Tongue (tissue), 2 donors: ENCODE results near the gene TSSK6. TPM values are rescaled to one million over a fixed set of nuclear protein-coding genes. Genes with fewer than 3 reads are reported as not detected.
A peak's percentile ranks its signal among the peaks of the same experiment; 100 is the strongest.

Experiments used
- DNase-seq: peaks from one replicate; pipeline ENCODE4 v3.0.0-alpha.2; 2015
- total RNA-seq: library from RNA; depleted of rRNA; stranded (reverse); fragments of >200 nt; gene quantifications from one replicate; pipeline ENCODE4 v1.2.3, GENCODE V29; 2014

Gene TSSK6
- total RNA-seq, 1 donor from 2014 or later: 1.7 TPM

DNA sequence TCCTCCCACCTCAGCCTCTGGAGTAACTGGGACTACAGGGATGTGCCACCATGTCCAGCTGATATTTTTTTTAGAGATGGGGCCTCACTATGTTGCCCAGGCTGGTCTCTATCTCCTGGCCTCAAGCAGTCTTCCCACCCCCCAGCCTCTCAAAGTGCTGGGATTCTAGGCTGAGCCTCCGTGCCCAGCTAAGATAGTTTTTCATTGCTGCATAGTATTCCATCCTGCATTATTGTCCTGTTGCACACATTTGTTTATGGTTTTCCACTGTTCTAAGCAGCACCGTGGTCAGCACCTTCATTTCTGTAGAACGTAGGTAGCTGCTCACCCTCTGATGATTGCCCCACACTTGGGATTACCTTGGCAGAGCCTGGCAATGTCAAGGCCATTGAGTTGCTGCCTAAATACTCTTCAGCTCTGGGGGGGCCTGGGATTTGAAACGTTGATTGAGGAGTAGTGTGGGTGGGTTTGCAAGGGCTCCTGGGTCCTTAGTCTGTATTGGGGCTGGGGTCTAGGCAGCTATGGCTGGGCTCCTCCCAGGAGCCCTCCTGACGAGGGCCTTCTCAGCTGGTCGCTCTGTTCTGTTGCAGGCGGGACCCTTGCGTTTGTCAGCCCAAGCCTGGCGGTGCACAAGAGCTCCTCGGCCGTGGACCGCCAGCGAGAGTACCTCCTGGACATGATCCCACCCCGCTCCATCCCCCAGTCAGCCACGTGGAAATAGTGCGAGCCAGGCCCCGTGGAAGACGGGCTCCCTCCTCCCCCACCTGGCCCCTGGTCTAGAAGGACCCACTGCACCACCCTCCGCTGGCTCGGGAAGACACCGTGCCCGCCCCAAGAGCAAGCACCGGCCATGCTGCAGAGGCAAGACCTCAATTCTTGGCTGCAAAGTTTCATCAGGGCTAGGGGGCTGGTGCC, 10.3 kb downstream of the TSSK6 start:
- no peak for DNase-seq

DNA sequence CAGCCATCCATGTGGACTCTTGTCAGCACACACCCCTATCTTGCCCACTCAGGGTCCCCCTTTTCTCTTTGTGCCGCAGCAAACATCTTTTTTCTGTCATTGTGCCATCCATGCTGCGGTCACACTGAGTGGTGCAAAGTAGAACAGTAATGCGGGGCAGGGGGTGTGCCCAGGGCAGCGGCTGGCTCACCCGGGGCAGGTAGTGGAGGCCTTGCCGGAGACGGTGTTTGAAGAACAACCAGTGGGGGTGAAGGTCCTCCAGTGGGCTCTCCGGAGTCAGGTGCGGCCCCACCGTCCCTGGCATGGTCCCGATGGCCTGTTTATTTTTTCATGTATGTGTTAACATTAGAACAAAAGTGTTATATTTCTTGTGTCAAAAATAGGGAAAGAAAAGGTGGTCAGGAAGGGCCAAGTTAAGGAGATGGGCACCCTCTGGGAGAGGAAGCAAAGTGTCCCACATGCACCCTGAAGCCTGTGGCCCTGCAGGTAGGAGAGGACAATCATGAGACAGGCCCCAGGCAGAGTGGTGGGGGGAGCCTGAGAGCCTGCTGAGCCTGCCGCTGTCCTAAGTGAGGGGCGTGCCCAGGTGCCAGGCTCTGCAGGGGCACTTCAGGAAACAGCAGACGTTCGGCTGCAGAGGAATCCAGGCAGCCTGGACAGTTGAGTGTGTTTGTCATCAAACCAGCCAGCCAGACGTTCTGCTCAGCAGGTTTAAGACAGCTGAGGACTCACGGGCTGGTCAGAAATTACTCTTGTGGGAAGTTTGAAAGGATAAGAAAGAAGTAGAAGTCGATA, 12.3 kb downstream of the TSSK6 start:
- no peak for DNase-seq

DNA sequence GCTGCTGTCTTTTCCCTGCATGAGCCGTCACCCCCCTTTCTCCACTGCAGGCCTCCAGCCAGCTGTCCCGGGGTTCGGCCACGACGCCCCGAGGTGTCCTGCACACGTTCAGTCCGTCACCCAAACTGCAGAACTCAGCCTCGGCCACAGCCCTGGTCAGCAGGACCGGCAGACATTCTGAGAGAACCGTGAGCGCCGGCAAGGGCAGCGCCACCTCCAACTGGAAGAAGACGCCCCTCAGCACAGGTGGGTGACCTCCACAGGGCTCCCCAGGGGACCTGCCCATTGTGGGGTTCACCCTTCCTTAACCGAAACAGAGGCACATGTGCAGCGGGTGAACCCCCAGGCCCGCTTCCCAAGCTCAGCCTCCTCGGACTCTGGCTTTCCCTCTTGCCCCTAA, 13.1 kb downstream of the TSSK6 start:
- no peak for DNase-seq

DNA sequence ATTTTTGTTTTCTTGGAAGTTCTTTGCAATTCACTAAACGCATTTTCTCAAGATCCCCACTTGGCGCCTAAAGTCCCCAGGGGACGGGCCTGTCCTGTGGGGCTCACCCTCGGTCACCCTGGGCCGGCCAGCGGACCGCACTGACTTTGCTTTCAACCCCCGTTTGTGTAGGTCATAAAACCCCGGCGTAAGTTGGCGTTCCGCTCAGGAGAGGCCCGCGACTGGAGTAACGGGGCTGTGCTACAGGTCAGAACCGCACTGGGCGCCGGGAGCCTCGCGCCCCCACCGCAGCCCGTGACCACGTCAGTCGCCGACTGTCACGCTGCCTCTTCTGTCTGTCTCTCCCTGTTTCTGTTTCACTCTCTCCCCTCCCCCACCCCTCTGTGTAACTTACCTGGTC, 13.6 kb downstream of the TSSK6 start:
- no peak for DNase-seq

DNA sequence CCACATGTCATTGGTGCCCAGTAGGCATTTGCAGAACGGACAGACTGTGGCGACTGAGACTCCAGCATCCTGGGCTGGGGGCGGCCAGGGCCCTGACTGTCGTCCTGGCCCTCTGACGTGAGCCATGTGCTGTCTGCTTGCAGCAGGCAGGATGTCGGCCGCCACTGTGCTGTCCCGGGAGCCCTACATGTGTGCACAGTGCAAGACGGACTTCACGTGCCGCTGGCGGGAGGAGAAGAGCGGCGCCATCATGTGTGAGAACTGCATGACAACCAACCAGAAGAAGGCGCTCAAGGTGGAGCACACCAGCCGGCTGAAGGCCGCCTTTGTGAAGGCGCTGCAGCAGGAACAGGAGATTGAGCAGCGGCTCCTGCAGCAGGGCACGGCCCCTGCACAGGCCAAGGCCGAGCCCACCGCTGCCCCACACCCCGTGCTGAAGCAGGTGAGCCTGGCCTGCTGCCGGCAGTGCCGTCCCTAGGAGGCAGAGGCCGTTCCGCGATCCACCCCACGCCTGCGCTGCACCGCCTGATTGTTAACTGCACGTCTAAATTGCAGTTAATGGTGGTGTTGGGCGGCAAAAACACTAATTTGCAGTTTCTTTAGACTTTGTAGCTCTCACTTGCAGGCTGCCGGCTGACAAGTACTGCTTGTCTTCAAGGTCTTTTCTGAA, 14.2 kb downstream of the TSSK6 start:
- DNase-seq: no peak

DNA sequence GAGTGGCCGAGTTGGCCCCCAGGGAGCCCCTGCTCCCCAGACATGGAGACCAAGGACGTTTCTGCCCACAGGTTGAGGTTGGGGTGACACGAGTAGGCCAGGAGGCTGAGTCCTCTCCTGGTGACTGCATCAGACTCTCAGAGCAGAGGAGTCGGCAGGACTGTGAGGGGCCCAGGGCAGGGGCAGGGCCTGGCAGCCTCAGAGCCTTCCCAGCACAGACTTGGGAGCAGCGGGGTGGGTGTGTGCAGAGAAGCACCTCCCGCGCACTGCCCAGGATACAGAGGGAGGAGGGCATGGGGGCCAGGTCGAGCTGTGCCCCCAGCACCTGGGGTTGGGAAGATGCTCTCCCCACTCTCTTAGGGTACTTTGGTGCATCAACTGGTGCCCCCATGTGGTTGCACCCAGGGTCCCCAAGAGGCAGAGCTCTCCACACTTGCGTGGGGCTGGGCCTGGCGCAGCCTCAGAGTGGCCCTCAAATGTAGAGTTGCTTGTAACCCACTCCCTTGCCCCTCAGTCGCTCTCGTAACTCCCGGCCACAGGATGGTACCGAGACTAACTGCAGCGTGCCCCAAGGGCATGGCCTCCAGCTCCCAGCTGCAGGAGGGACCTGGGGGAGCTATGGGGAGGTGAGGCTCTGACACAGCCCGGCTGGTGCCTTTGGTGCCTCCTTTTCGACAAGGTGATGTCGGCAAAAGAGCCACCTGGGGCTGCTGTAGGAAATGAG, 15.9 kb downstream of the TSSK6 start:
- no peak for DNase-seq

DNA sequence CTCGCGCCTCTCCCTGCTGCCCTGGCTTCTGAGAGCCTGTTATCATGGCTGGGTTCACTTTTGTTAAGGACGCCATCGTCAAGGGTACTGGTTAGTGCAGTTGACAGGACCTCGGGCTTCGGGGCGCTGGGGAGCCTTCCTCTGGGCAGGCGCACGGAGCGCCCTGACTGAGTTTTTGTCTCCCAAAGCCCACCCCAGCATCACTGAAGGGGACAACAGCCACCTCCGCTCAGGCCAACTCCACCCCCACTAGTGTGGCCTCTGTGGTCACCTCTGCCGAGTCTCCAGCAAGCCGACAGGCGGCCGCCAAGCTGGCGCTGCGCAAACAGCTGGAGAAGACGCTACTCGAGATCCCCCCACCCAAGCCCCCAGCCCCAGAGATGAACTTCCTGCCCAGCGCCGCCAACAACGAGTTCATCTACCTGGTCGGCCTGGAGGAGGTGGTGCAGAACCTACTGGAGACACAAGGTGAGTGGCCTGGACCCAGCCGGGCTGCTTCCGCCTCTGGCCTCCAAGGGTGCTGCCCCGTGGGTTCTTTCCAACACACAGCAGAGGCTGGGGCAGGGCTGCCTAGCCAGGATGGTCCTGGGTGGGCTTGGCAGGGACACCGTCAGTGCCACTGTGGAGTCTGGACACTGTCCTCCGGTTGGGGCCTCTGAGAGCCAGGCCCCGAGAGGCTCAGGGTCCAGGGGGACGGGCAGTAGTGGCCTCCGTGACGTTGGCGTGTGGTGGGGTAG, 16.9 kb downstream of the TSSK6 start:
- no peak for DNase-seq

DNA sequence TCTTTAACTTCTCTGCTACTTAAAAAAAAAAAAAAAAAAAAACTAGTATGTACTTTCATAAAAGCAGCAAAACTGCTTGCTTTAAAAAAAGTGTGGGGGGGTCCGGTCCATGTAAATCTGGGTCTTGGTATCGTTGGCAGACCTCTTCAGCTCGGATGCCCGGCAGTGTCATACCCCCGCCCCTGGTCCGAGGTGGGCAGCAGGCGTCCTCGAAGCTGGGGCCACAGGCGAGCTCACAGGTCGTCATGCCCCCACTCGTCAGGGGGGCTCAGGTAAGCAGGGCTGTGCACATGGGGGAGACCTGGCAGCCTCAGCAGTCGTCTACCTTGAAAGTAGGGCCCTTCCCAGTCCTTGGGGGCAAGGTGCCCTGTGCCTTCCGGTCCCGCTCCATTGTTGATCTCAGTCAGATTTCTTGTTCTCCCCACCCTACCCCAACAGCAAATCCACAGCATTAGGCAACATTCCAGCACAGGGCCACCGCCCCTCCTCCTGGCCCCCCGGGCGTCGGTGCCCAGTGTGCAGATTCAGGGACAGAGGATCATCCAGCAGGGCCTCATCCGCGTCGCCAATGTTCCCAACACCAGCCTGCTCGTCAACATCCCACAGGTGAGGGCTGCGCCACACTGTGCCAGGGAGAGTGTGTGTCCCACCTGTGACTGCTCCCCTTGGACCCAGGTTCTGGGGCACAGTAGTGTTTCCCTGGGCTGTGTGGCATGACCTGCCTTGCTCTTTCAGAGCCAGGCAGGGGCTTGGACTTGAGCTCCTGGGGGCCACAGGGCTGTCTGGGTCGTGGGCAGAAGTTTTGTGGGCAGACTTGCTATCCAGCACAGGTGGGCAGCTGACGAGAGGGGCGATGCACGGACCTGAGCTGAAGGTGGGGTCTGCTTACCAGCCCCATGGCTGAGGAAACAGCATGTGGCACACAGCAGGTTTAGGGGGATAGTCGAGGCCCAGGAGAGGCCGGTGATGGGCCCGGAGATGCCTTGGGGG, 19.4 kb downstream of the TSSK6 start:
- DNase-seq: no peak

DNA sequence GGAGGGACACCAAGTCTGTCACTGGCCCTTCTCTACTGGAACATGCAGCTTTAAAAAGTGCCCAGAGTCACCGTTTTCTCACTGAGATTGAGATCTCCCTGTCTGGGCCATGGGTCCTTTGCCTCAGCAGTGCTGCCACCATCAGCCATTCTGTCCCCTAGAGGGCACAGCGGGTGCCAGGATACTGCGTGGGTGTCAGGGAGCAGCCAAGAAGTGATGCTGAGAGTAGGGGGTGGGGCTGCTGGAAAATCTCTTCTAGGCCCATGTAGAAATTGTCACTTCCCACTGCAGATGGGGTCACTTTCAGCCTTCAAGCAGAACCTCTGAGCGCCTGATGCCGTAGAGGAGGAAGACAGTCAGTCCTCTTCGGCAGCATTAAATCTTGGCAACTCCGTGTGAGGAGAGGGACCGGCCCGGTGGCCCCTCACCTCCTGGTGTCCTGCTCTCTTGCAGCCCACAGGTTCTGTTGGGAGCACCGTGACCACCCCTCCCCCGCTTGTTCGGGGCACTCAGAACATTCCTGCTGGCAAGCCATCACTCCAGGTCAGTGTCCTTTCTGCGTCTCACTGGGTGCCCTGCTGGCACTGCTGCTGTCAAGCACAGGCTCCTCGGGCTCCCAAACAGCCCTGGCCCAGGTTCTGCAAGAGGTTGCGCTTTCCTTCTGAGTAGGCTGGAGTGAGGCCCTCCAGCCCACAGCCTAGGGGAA, 21.4 kb downstream of the TSSK6 start:
- DNase-seq: no peak

DNA sequence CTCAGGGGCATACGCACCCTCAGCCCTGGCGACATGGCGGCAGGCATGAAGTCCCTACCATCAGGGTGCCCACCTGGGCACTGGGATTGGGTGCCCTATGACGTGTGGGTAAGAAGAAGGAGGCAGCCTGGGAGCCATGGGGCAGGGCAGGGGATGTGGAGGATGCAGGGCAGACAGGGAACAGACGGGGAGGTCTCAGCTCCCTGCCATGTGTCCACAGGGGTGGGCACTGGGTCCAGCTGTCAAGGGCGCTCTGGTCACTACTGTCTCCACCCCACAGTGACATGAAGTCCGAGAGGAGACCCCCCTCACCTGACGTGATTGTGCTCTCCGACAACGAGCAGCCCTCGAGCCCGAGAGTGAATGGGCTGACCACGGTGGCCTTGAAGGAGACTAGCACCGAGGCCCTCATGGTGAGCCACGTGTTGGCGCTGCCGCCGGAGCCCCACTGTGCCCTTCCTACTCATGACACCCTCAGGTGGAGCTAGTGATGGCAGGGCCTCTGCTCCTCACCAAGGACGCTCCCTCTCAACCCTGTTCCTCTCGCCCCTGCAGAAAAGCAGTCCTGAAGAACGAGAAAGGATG, 23.2 kb downstream of the TSSK6 start:
- DNase-seq: no peak

DNA sequence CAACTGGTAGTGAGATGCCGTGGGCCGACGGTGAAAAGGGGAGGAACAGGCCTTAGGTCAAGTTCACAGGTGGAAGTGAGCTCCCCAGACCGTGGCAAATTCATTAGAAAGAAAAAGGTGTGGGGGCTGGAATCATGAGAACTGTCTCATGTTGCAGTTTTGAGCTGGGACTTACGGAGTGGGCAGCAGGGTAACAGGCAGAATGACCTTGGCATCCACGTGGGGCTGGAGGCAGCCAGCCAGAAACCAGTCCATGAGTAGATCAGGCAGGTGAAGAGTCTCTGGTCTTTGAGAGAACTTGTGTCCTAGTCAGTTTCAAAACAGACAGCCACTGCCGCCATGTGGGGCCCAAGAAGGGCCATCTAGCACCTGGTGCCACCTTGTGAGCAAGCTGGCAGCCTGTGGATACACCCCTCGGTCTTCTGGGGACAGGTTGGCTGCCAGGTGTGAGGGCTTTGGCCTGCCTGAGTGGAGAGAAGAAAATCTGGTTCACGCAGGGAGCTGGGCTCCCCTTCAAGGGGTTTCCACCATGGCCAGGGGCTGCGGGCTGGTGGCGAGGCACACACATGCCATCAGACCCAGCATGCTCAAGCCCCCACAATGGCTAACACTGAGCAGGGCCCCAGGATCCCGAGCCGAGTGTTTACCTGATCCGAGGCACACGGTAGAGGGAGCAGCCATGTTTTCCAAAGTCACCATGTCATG, 23.9 kb downstream of the TSSK6 start:
- no peak for DNase-seq

DNA sequence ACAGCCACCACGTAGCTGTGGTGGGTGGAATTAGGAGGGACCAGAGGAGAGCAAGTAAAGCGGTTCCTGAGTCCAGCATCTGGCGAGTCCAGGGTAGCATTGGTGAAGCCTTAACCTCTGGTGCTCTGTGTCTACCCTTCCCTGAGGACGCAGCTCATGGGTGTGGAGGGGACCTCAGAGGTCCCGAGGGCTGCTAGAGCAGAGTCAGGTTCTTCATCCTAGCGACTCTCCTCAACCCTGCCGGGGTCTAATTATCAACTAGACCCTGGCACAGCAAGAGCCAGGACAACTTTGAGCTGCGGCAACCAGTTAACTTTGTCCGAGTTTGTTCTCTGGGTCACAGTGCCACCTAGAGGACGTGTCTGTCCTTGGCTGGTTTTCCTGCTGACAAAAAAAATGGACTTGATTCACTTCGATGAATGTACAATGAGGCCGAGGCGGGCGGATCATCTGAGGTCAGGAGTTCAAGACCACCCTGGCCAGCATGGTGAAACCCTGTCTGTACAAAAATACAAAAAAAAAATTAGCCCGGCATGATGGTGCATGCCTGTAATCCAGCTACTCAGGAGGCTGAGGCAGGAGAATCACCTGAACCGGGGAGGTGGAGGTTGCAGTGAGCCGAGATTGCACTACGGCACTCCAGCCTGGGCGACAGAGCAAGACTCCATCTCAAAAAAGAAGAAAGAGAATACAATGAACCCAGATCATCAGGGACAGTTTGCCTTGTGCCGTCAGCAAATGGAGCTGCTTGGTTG, 25.0 kb downstream of the TSSK6 start:
- DNase-seq: peak; percentile 94

DNA sequence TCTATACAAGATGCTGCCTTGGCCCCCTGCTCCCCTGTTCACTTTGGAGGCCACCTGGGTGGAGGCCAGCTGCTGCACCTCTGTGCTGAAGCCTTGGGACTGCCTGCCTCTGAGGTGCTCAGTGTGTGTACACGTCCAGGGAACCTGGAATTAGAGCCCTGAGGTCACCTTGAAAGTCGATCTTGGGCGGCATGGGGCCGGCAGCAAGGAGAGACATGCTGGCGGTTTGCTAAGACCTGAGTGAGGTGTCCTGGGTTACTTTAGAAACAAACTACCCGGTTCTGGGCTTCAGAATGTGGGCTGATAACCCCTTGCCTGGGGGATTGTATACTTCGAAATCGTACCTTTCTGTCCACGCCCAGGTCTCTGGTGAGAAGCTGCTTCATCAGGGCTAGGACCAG, 25.5 kb downstream of the TSSK6 start:
- DNase-seq: no peak

DNA sequence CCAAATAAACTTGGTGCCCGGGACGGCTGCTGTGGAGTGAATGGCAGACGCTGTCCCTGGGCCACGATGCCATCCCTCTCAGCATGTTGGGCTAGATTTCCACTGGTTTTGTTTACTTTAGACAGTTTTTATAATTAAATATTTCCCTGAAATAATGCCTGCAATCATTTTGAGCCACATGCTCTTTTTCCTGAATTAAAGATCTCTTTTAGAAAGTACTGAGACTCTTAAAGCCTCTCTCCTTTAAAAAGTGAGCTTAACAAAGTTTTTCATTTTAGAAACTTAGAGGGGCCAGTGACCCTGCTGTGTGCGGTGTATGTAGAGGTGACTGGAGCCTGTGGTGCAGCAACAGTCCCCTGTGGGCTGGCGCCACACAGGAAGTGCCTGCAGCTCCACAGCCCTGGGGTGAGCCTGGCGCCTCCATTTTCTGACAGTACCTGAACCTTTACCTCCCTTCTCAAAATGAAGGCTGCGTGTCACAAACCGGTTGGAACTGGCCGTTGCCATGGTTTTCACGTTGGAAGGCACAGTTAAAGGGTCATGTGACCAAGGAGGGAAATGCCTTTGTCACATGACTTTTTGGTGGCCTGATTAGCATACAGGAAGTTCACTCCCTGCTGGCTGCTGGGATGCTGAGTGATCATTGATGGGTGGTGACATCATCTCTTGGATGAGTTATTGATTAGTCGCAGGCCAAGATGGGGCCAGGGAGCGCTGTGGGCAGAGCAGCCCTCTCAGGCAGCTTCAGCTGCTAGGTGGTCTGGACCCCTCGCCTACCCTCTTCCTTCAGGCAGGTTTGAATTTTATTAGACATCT, 26.3 kb downstream of the TSSK6 start:
- DNase-seq: peak; percentile 88

DNA sequence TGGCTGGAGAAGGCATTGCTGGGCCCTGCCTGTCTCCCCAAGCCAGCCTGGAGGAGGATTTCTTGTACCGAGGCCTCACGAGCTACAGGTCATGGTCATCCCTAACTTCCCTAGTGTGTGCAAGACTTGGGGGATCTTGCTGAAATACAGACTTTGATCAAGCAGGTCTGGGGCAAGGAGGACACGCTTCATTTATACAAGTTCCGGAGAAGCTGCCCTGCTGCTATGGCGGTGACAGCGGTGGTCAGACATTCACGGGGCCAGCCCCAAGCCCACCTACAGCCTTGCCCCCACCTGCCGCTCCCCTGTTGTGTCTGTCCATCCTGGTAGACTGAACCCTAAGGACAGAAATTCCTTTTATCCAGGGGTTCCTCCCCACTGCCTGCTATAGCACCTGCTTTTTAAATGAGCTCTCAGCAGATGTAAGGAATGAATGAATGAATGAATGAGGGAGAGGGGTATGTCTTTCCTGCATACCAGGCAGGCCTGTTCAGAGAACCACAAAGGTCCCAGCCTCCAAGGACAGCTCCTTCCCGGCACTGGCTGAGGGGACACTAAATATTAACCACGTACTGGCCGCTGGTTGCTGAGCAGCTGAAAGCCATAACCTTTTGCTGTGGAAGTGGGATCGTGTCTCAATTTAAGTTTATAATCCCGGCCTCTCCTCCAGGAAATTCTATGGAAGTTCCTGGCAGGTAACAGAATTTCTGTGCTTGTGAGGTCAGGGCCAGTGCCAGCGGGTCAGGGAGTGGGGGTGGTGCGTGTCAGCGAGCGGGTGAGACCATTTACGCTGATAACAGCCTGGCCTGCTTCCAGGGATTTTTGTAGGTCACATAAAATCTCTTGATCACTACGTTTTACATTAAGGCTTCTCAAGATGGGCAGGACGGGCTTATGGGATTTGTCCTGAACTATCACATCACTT, 27.1 kb downstream of the TSSK6 start:
- DNase-seq: no peak
